Measurements from ENCODE around the gene ACSL6. TPM values are rescaled to one million over a fixed set of nuclear protein-coding genes. Genes with fewer than 3 reads are reported as not detected.
"Not testable (repeated sequence)": the region's sequence is repeated elsewhere in the genome, so short reads cannot be mapped to it uniquely, and the experiment has no call there.

Gene ACSL6
- total RNA-seq, 2 donors from 2014 or later = 0.23 to 7.9 TPM

DNA sequence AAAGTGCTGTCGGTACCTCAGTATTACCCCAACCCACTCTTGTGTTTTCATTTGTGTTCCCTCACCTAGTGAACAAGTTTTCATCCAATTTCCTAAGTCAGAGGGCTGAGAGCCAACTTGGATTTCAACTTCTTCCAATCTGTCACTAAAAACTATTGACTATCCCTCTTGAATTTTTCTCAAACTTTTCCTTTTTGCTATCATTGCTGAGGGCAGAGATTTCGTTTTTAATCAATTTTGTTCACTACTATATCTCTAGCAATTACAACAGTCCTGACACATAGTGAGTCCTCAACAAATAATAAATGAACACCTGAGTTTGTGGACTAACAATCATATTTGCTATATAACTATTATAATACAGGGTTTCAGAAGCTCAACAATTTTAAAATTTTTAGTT lies 95.0 kb downstream of the ACSL6 start:
- TF ChIP-seq POLR2A (IDR thresholded peaks at IDR 0.05) (no peak), POLR2AphosphoS5 (IDR thresholded peaks at IDR 0.05) (no peak)
- TF ChIP-seq, protein P1, sequence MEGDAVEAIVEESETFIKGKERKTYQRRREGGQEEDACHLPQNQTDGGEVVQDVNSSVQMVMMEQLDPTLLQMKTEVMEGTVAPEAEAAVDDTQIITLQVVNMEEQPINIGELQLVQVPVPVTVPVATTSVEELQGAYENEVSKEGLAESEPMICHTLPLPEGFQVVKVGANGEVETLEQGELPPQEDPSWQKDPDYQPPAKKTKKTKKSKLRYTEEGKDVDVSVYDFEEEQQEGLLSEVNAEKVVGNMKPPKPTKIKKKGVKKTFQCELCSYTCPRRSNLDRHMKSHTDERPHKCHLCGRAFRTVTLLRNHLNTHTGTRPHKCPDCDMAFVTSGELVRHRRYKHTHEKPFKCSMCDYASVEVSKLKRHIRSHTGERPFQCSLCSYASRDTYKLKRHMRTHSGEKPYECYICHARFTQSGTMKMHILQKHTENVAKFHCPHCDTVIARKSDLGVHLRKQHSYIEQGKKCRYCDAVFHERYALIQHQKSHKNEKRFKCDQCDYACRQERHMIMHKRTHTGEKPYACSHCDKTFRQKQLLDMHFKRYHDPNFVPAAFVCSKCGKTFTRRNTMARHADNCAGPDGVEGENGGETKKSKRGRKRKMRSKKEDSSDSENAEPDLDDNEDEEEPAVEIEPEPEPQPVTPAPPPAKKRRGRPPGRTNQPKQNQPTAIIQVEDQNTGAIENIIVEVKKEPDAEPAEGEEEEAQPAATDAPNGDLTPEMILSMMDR (IDR thresholded peaks at IDR 0.05) = no peak
- WGBS = 61% methylated on average over 2 of the region's 2 CpGs

DNA sequence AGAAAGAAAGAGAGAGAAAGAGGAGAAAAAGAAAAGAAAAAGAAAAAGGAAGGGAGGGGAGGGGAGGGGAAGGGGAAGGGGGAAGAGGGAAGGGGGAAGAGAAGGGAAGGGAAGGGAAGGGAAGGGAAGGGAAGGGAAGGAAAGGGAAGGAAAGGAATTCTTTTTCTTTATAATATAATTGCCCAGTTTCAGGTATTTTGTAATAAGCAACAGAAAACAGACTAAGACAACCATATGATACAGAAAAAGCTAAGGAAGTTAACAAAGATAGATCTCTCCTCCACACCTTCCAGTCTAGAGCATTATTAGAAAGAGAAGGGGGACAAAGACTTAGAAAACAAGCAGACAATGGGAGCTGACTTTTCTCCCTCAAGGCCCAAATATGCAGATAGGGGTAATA lies 97.0 kb downstream of the ACSL6 start:
- DNase-seq (ENCODE audit: low spot score) = no peak
- intact Hi-C loops (cut with DNase I) = no loop called here
- no peak for TF ChIP-seq POLR2AphosphoS5 (IDR thresholded peaks at IDR 0.05)

More for the DNA sequence above, 95.0 kb downstream of the ACSL6 start:
- no peaks in the 10 kb centered on the region for H3K9me3 ChIP-seq
- no peak for DNase-seq (ENCODE audit: low spot score)
- no peaks in the 10 kb centered on the region for H3K4me1 ChIP-seq (replicated peaks)
- H3K36me3 ChIP-seq = no peaks in the 10 kb centered on the region
- H3K4me3 ChIP-seq = no peak overlapping the region
- no peak overlapping the region for H3K27ac ChIP-seq
- intact Hi-C loops (cut with DNase I) = no loop called here
- H3K27me3 ChIP-seq (replicated peaks; ENCODE audit: insufficient read depth) = no peaks in the 10 kb centered on the region

DNA sequence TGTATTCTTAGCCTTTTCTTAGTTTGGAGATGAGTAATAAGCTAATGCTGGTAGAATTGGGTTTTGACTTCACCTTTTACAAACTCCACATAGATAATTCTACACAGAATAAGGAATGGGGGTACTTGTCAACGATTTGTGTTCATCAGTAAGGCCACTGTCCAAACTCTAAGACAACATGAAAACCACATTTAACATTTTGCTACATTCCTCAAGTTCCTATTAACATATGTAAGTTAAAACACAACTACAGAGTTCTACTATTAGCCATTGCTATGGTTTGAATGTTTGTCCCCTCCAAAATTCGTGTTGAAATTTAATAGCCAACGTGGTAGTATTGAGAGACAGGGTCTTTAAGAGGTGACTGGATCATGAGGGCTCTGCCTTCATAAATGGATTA lies 97.9 kb downstream of the ACSL6 start:
- Histone ChIP-seq H3K27ac (no peak overlapping the region), H3K4me3 (no peak overlapping the region), H3K9me3 (no peaks in the 10 kb centered on the region), H3K36me3 (no peaks in the 10 kb centered on the region), H3K27me3 (replicated peaks; ENCODE audit: insufficient read depth) (no peaks in the 10 kb centered on the region), H3K4me1 (replicated peaks) (no peaks in the 10 kb centered on the region)
- 55% methylated on average over 3 of the region's 3 CpGs for WGBS
- TF ChIP-seq POLR2A (IDR thresholded peaks at IDR 0.05) = no peak
- TF ChIP-seq, protein P1 (IDR thresholded peaks at IDR 0.05) = no peak
- DNase-seq (ENCODE audit: low spot score) = no peak
- intact Hi-C loops (cut with DNase I) = no loop called here

More for the DNA sequence above, 97.0 kb downstream of the ACSL6 start:
- H3K9me3 ChIP-seq = no peaks in the 10 kb centered on the region
- H3K27ac ChIP-seq = no peak overlapping the region
- no peak overlapping the region for H3K4me3 ChIP-seq
- no peaks in the 10 kb centered on the region for H3K36me3 ChIP-seq
- no peaks in the 10 kb centered on the region for H3K27me3 ChIP-seq (replicated peaks; ENCODE audit: insufficient read depth)
- no peaks in the 10 kb centered on the region for H3K4me1 ChIP-seq (replicated peaks)

DNA sequence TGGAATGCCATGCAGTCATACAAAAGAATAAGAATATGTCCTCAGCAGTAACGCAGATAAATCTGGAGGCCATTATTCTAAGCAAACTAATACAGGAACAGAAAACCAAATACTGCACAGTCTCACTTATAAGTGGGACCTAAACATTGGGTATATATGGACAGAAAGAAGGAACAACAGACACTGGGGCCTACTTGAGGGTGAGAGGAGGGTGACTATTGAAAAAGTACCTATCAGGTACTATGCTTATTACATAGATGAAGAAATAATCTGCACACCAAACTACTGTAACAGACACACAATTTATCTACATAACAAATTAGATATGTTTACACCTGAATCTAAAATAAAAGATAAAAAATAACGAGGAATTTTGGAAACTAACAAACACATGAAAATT lies 104.8 kb downstream of the ACSL6 start:
- H3K4me3 ChIP-seq = no peak overlapping the region
- H3K27me3 ChIP-seq (replicated peaks; ENCODE audit: insufficient read depth) = no peaks in the 10 kb centered on the region
- intact Hi-C loops (cut with DNase I) = no loop called here
- DNase-seq (ENCODE audit: low spot score) = no peak
- 88% methylated on average over 2 of the region's 2 CpGs for WGBS
- TF ChIP-seq POLR2AphosphoS5 (IDR thresholded peaks at IDR 0.05) (no peak), POLR2A (IDR thresholded peaks at IDR 0.05) (no peak)
- TF ChIP-seq, protein P1 (IDR thresholded peaks at IDR 0.05) = no peak
- H3K4me1 ChIP-seq (replicated peaks) = no peaks in the 10 kb centered on the region
- no peak overlapping the region for H3K27ac ChIP-seq
- no peaks in the 10 kb centered on the region for H3K36me3 ChIP-seq
- H3K9me3 ChIP-seq = no peaks in the 10 kb centered on the region

DNA sequence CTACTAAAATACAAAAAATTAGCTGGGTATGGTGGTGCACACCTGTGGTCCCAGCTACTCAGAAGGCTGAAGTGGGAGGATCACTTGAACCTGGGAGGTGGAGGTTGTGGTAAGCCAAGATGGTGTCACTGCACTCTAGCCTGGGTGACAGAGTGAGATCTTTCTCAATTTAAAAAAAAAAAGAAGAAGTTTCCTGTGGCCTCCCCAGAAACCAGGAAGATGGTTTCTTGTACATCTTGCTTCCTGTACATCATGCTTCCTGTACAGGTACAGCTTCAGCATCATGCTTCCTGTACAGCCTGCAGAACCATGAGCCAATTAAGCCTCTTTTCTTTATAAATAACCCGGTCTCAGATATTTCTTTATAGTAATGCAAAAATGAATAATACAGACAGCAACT lies 109.2 kb downstream of the ACSL6 start:
- H3K27me3 ChIP-seq (replicated peaks; ENCODE audit: insufficient read depth); intact Hi-C loops (cut with DNase I); H3K9me3 ChIP-seq; H3K4me1 ChIP-seq (replicated peaks); DNase-seq (ENCODE audit: low spot score); H3K4me3 ChIP-seq; H3K36me3 ChIP-seq; H3K27ac ChIP-seq: not testable (repeated sequence)
- WGBS = 92% methylated on average over 1 of the region's 1 CpG

Other genes with a start within 250 kb of the ACSL6 start
- 10 to 100 TPM; 44.1 to 49.5 TPM for gene FNIP1, start 214.6 kb downstream of the ACSL6 start, total RNA-seq
- 1 to 10 TPM in 1 of 2 donors, not detected in 1; 5.6 TPM for gene MEIKIN, start 66.0 kb downstream of the ACSL6 start, total RNA-seq
- gene IL3, start 49.0 kb upstream of the ACSL6 start, total RNA-seq = not detected
- gene CSF2, start 62.1 kb upstream of the ACSL6 start, total RNA-seq = not detected
- gene P4HA2, start 216.2 kb upstream of the ACSL6 start, total RNA-seq = 10 to 100 TPM; 16.8 to 18.0 TPM
- 10 to 100 TPM; 35.9 to 50.2 TPM for gene PDLIM4, start 246.0 kb upstream of the ACSL6 start, total RNA-seq